K562 (cell line): ENCODE measurements around the gene CLDN14. TPM values are rescaled to one million over a fixed set of nuclear protein-coding genes. Genes with fewer than 3 reads are reported as not detected.

Source experiments
- ATAC-seq: fragments of 200-7000 bp; cut with Tn5 transposase; 3 replicates; pipeline ENCODE4 v1.9.1; 2020; ENCODE audit warnings: moderate library complexity
- BruUV-seq: library from RNA; stranded (reverse); fragments of 400-500 nt; replicated peaks from 2 replicates; lab custom pipeline; 2021; lab: Mats Ljungman, UMichigan
- CTCF ChIA-PET: fragments of 300-600 bp; formaldehyde crosslinking; extraction: SDS; loops from one replicate; lab custom pipeline; 2021; ENCODE audit warnings: low intra/inter-chr PET ratio; lab: Yijun Ruan, JAX
- POLR2A ChIA-PET: fragments of 300-600, 350-650 bp; sonication (Branson Sonifier 250); formaldehyde crosslinking; extraction: SDS; loops from one replicate; lab custom pipeline; 2021; ENCODE audit warnings: antibody characterized with exemption, inconsistent platforms; lab: Yijun Ruan, JAX
- DNase-seq, 4 experiments: peaks; one replicate each; pipeline versions ENCODE4 v3.0.0 to v3.0.0-alpha.2; 2011 to 2018; ENCODE audit warnings: low spot score in 3 of 4, mixed read lengths in 3 of 4; ENCODE audit errors: extremely low read depth in 1 of 4
- FAIRE-seq: peaks from 2 replicates; lab custom pipeline; 2011; peaks lifted over from hg19 to GRCh38; lab: Jason Lieb, UNC
- H2AFZ ChIP-seq: 2 replicates; pipeline ENCODE4 v1.6.0; 2011; ENCODE audit warnings: low read depth, low read length, control low read depth, inconsistent platforms
- H3K27ac ChIP-seq: fragments of 200-600 bp; 3 replicates; pipeline ENCODE4 v1.8.0; 2011; ENCODE audit warnings: low read depth, mild to moderate bottlenecking, control low read depth, inconsistent platforms, low read length, moderate library complexity, mixed read lengths; ENCODE audit errors: extremely low read depth
- H3K27me3 ChIP-seq, 2 experiments: fragments of 300-600 bp in 1 of 2; 2 replicates in 1 of 2; 3 replicates in 1 of 2; pipeline versions ENCODE4 v1.6.0 to v1.8.0; 2011; ENCODE audit warnings: inconsistent platforms in 2 of 2, low read length in 2 of 2, mild to moderate bottlenecking in 1 of 2, mixed read lengths in 1 of 2, moderate library complexity in 1 of 2; ENCODE audit not compliant: control insufficient read depth in 2 of 2, insufficient read depth in 2 of 2
- H3K36me3 ChIP-seq: fragments of 300-600 bp; 3 replicates; pipeline ENCODE4 v1.8.0; 2011; ENCODE audit warnings: mild to moderate bottlenecking, low read length, inconsistent platforms; ENCODE audit not compliant: control insufficient read depth, insufficient read depth
- H3K4me1 ChIP-seq, 2 experiments: fragments of 200-600 bp in 1 of 2; replicated peaks in 1 of 2; 2 replicates in 1 of 2; 3 replicates in 1 of 2; pipeline versions ENCODE4 v1.5.1 to v1.8.0; 2011; ENCODE audit warnings: inconsistent platforms in 2 of 2, low read length in 2 of 2, mild to moderate bottlenecking in 1 of 2, mixed read lengths in 1 of 2, moderate library complexity in 1 of 2; ENCODE audit not compliant: control insufficient read depth in 2 of 2, insufficient read depth in 2 of 2
- H3K4me2 ChIP-seq: 2 replicates; pipeline ENCODE4 v1.6.1; 2011; ENCODE audit warnings: low read length, control low read depth, inconsistent platforms, mixed read lengths; ENCODE audit not compliant: insufficient read depth
- H3K4me3 ChIP-seq: fragments of 200-600 bp; sonication (generic), shearing (Covaris generic); 2 replicates; pipeline ENCODE4 v1.5.1; 2016; ENCODE audit warnings: control low read depth, inconsistent platforms
- H3K79me2 ChIP-seq: fragments of 200-600 bp; 3 replicates; pipeline ENCODE4 v1.8.0; 2011; ENCODE audit warnings: low read length, inconsistent platforms; ENCODE audit not compliant: control insufficient read depth, insufficient read depth
- H3K9ac ChIP-seq, 2 experiments: 2 replicates each; pipeline versions ENCODE4 v1.6.0 to v1.6.1; 2011; ENCODE audit warnings: low read depth in 2 of 2, low read length in 2 of 2, control low read depth in 1 of 2, inconsistent platforms in 1 of 2, mild to moderate bottlenecking in 1 of 2, mixed read lengths in 1 of 2; ENCODE audit not compliant: insufficient read depth in 1 of 2
- H3K9me1 ChIP-seq: one replicate; pipeline ENCODE4 v1.6.0; 2011; ENCODE audit warnings: inconsistent platforms, mild to moderate bottlenecking, low read length, moderate library complexity; ENCODE audit not compliant: control insufficient read depth, insufficient read depth
- H3K9me3 ChIP-seq: replicated peaks from 2 replicates; pipeline ENCODE4 v1.5.1; 2011; ENCODE audit warnings: low read depth, low read length, inconsistent platforms; ENCODE audit not compliant: control insufficient read depth, insufficient read depth
- H4K20me1 ChIP-seq: replicated peaks from 2 replicates; pipeline ENCODE4 v1.6.1; 2011; ENCODE audit warnings: low read length, inconsistent platforms, mixed read lengths; ENCODE audit not compliant: control insufficient read depth, insufficient read depth
- ARHGAP35 ChIP-seq: fragments of 450-650 bp; IDR thresholded peaks from 2 replicates; pipeline ENCODE4 v1.6.1; 2018; ENCODE audit not compliant: partially characterized antibody
- PHF20 ChIP-seq: fragments of 450-650 bp; IDR thresholded peaks from 2 replicates; pipeline ENCODE4 v1.6.1; 2018; ENCODE audit not compliant: partially characterized antibody
- WGBS: fragments of 100-300 bp; shearing (Covaris generic); methylation state at CpG from one replicate; pipeline ENCODE4 v1.1.6; 2016; ENCODE audit warnings: low coverage, mixed read lengths; ENCODE audit not compliant: insufficient coverage; ENCODE audit errors: missing lambda C conversion rate; 5-methylcytosine and 5-hydroxymethylcytosine counted together
- in situ Hi-C: fragments of 300-500 bp; cut with MboI; formaldehyde crosslinking; loops from 4 replicates; pipeline ENCODE4 v1.15.0; 2018; ENCODE audit warnings: inconsistent platforms, mixed read lengths
- intact Hi-C: fragments of 100-400 bp; cut with micrococcal nuclease; formaldehyde crosslinking; loops from 2 replicates; pipeline ENCODE4 v1.14.2; 2022
- polyA plus RNA-seq, 8 experiments: library from polyadenylated mRNA; depleted of rRNA in 4 of 8; stranded (reverse) in 5 of 8; unstranded in 3 of 8; fragments of >200 nt; fragmentation: Nextera tagmentation in 2 of 8; fragmentation: Illumina TruSeq in 1 of 8; extraction: Ambion mirVana in 2 of 8; extraction: Trizol in 1 of 8; gene quantifications; 2 replicates each; pipeline versions ENCODE4 v1.2.1 to v1.2.3, GENCODE V29; 2011 to 2014; ENCODE audit warnings: inconsistent platforms in 1 of 8, missing spikeins in 1 of 8
- total RNA-seq, 7 experiments: library from RNA; depleted of rRNA in 6 of 7; stranded (reverse); fragments of >200 nt in 6 of 7; fragmentation: Illumina TruSeq in 2 of 7; extraction: Trizol in 2 of 7; gene quantifications; 2 replicates each; pipeline versions ENCODE4 v1.2.1 to v1.2.3, GENCODE V29; 2011 to 2021; ENCODE audit warnings: low replicate concordance in 1 of 7
- TF ChIP-seq, protein P1 (sequence below): sonication (generic); formaldehyde crosslinking; IDR thresholded peaks from 2 replicates; pipeline ENCODE4 v1.9.0; 2022; ENCODE audit warnings: mild to moderate bottlenecking, missing genetic modification reagents
- TF ChIP-seq, protein P2 (sequence below): fragments of 450-650 bp; IDR thresholded peaks from 2 replicates; pipeline ENCODE4 v1.6.1; 2016; ENCODE audit warnings: missing biosample characterization, missing genetic modification characterization
- TF ChIP-seq, protein P3 (sequence below): sonication (generic); formaldehyde crosslinking; IDR thresholded peaks from 2 replicates; pipeline ENCODE4 v1.5.0; 2020; ENCODE audit warnings: missing genetic modification reagents
- TF ChIP-seq, protein P4 (sequence below): fragments of 450-650 bp; formaldehyde crosslinking; IDR thresholded peaks from 2 replicates; pipeline ENCODE4 v1.4.0; 2020; ENCODE audit warnings: mild to moderate bottlenecking, mixed read lengths
- TF ChIP-seq, protein P5 (sequence below): fragments of 250-450 bp; sonication (Bioruptor Pico); IDR thresholded peaks from 2 replicates; pipeline ENCODE4 v1.5.0; 2021

The CLDN14 gene
- total and polyA plus RNA-seq, 9 of the 15 experiments (the other 6 are each of a cell fraction or from before 2014, with no cell fraction given): not detected

DNA sequence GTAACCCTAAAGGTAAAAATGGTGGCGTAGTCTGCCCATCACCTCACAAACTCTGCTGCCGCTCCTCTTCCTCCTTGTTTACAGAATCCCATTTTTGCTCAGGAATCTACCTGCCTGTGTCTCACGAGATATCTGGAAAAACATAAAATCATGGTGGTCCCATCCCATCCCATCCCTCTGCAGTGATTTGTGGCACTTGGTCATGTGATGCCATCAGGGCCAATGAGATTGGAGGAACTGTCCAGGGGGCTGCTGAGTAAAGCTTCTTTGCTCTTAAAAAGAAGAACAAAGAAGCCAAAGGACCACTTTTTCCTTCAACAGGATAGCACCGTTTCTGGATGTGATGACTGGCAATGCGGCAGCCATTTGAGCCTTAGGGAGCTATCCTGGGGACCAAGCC, 33.0 kb upstream of the CLDN14 start:
- Histone ChIP-seq H3K9me1 (no peaks in the 10 kb centered on the region), H3K27me3 (peaks cover 22 to 27% of the 10 kb centered on the region in 2 experiments), H3K27ac (no peak overlapping the region), H3K9me3 (no peaks in the 10 kb centered on the region), H3K4me3 (no peak overlapping the region), H3K9ac (no peak overlapping the region), H4K20me1 (no peaks in the 10 kb centered on the region), H3K36me3 (no peaks in the 10 kb centered on the region), H2AFZ (no peak overlapping the region), H3K4me1 (no peaks in the 10 kb centered on the region), H3K79me2 (no peaks in the 10 kb centered on the region), H3K4me2 (no peak overlapping the region)
- DNase-seq (peak in 2 of 4 experiments; percentile 33 to 41), ATAC-seq (no peak), FAIRE-seq (no peak)
- no peak for TF ChIP-seq ARHGAP35
- TF ChIP-seq, protein P1, sequence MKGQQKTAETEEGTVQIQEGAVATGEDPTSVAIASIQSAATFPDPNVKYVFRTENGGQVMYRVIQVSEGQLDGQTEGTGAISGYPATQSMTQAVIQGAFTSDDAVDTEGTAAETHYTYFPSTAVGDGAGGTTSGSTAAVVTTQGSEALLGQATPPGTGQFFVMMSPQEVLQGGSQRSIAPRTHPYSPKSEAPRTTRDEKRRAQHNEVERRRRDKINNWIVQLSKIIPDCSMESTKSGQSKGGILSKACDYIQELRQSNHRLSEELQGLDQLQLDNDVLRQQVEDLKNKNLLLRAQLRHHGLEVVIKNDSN (CRISPR knock-in tag): 0 out of 2 replicates have a peak, but pooled peaks have one; percentile 39
- TF ChIP-seq, protein P2, sequence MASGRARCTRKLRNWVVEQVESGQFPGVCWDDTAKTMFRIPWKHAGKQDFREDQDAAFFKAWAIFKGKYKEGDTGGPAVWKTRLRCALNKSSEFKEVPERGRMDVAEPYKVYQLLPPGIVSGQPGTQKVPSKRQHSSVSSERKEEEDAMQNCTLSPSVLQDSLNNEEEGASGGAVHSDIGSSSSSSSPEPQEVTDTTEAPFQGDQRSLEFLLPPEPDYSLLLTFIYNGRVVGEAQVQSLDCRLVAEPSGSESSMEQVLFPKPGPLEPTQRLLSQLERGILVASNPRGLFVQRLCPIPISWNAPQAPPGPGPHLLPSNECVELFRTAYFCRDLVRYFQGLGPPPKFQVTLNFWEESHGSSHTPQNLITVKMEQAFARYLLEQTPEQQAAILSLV (tag): no peak
- TF ChIP-seq, protein P3, sequence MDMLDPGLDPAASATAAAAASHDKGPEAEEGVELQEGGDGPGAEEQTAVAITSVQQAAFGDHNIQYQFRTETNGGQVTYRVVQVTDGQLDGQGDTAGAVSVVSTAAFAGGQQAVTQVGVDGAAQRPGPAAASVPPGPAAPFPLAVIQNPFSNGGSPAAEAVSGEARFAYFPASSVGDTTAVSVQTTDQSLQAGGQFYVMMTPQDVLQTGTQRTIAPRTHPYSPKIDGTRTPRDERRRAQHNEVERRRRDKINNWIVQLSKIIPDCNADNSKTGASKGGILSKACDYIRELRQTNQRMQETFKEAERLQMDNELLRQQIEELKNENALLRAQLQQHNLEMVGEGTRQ (CRISPR knock-in tag): peak; percentile 59; the same call in 1 of the 2 replicates
- TF ChIP-seq, protein P4, sequence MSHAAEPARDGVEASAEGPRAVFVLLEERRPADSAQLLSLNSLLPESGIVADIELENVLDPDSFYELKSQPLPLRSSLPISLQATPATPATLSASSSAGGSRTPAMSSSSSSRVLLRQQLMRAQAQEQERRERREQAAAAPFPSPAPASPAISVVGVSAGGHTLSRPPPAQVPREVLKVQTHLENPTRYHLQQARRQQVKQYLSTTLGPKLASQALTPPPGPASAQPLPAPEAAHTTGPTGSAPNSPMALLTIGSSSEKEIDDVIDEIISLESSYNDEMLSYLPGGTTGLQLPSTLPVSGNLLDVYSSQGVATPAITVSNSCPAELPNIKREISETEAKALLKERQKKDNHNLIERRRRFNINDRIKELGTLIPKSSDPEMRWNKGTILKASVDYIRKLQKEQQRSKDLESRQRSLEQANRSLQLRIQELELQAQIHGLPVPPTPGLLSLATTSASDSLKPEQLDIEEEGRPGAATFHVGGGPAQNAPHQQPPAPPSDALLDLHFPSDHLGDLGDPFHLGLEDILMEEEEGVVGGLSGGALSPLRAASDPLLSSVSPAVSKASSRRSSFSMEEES (CRISPR knock-in tag): peak; percentile 30; the same call in 1 of the 2 replicates
- no peak for TF ChIP-seq PHF20
- TF ChIP-seq, protein P5, sequence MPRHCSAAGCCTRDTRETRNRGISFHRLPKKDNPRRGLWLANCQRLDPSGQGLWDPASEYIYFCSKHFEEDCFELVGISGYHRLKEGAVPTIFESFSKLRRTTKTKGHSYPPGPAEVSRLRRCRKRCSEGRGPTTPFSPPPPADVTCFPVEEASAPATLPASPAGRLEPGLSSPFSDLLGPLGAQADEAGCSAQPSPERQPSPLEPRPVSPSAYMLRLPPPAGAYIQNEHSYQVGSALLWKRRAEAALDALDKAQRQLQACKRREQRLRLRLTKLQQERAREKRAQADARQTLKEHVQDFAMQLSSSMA (CRISPR knock-in tag): no peak
- in situ Hi-C loops: no loop called here
- ChIA-PET CTCF (no interaction called here), POLR2A (interaction anchor here (0.5 kb wide), 1 partner anchor 9 kb away, joined by 5 read pairs; no protein-coding TSS in a partner anchor)
- BruUV-seq: no TSS peak
- intact Hi-C loops: no loop called here
- WGBS: 2% methylated on average over 5 of the region's 5 CpGs
